Prostate gland (tissue), 2 donors: ENCODE results near the gene CCDC154.

Experiments
- CTCF ChIP-seq, 4 experiments: fragments of 200-600 bp in 2 of 4; fragments of 450-650 bp in 2 of 4; sonication (generic) in 2 of 4; IDR thresholded peaks; 1 replicate in 3 of 4; 2 replicates in 1 of 4; pipeline ENCODE4 v1.5.1; 2016 to 2019; ENCODE audit warnings: antibody characterized with exemption in 4 of 4, mild to moderate bottlenecking in 2 of 4, moderate library complexity in 2 of 4
- POLR2A ChIP-seq: fragments of 450-650 bp; IDR thresholded peaks from one replicate; pipeline ENCODE4 v1.6.1; 2016; ENCODE audit warnings: antibody characterized with exemption, mild to moderate bottlenecking

- TF ChIP-seq CTCF (IDR thresholded peaks at IDR 0.05): no peak
- TF ChIP-seq POLR2A: no peak
Measured at GRCh38 chr16:1468426-1468810, 24.1 kb upstream of the CCDC154 start.
